ENCODE results near the gene TIA1. TPM values are rescaled to one million over a fixed set of nuclear protein-coding genes. Genes with fewer than 3 reads are reported as not detected.

Gene TIA1
- total RNA-seq, 1 experiment from 2014 or later = 150 TPM

DNA sequence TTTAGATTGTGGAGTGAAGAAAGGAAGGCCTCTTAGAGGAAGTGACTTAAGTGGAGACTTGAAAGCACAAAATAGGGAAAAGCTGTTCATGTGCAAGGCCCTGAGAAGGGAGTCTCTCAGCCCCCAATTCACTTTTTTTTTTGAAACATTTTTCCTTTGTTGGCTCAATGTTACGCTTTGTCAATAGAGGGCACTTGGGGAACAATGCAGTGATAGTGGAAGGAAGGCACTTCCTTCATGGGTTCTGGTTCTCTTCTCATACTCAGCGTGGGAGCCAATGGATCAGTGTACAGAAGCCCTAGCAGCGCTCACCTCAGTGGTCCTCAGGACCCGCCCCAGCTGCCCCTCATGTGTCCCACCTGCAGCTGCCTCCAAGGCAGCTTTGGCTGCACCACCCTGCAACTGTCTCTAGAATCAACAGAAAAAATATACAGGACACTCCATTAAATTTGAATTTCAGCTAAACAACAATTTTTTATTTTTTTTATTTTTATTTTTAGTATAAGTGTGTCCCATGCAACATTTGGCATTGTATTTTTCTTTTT is 49.0 kb downstream of the TIA1 start:
- Mint-ChIP-seq H3K27ac (no peak overlapping the region), H3K4me3 (no peak overlapping the region), H3K36me3 (no peaks in the 10 kb centered on the region), H3K9me3 (peaks cover 4% of the 10 kb centered on the region), H3K27me3 (ENCODE audit: low read depth) (no peaks in the 10 kb centered on the region), H3K4me1 (no peaks in the 10 kb centered on the region)
- CTCF ChIA-PET = no interaction called here
- ATAC-seq (0 out of 2 replicates have a peak, but pooled peaks have one; percentile 28), DNase-seq (ENCODE audit: low spot score) (no peak)
- no peak for TF ChIP-seq OVOL2 (CRISPR knock-in tag; IDR thresholded peaks at IDR 0.05; ENCODE audit: borderline replicate concordance)
- TF ChIP-seq NR3C1 (CRISPR knock-in tag; conservative IDR thresholded peaks at IDR 0.05; ENCODE audit: low read depth) = no peak
- TF ChIP-seq ESRRA (CRISPR knock-in tag; IDR thresholded peaks at IDR 0.05; ENCODE audit: borderline replicate concordance) = no peak
- TF ChIP-seq, protein P1, sequence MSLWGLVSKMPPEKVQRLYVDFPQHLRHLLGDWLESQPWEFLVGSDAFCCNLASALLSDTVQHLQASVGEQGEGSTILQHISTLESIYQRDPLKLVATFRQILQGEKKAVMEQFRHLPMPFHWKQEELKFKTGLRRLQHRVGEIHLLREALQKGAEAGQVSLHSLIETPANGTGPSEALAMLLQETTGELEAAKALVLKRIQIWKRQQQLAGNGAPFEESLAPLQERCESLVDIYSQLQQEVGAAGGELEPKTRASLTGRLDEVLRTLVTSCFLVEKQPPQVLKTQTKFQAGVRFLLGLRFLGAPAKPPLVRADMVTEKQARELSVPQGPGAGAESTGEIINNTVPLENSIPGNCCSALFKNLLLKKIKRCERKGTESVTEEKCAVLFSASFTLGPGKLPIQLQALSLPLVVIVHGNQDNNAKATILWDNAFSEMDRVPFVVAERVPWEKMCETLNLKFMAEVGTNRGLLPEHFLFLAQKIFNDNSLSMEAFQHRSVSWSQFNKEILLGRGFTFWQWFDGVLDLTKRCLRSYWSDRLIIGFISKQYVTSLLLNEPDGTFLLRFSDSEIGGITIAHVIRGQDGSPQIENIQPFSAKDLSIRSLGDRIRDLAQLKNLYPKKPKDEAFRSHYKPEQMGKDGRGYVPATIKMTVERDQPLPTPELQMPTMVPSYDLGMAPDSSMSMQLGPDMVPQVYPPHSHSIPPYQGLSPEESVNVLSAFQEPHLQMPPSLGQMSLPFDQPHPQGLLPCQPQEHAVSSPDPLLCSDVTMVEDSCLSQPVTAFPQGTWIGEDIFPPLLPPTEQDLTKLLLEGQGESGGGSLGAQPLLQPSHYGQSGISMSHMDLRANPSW (CRISPR knock-in tag; conservative IDR thresholded peaks at IDR 0.05; ENCODE audit: low read depth) = no peak
- TF ChIP-seq ZNF317 (CRISPR knock-in tag; IDR thresholded peaks at IDR 0.05; ENCODE audit: borderline replicate concordance, low read depth) = no peak
- TF ChIP-seq, protein P2, sequence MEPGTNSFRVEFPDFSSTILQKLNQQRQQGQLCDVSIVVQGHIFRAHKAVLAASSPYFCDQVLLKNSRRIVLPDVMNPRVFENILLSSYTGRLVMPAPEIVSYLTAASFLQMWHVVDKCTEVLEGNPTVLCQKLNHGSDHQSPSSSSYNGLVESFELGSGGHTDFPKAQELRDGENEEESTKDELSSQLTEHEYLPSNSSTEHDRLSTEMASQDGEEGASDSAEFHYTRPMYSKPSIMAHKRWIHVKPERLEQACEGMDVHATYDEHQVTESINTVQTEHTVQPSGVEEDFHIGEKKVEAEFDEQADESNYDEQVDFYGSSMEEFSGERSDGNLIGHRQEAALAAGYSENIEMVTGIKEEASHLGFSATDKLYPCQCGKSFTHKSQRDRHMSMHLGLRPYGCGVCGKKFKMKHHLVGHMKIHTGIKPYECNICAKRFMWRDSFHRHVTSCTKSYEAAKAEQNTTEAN (CRISPR knock-in tag; IDR thresholded peaks at IDR 0.05) = no peak
- no peak for TF ChIP-seq NFATC4 (CRISPR knock-in tag; IDR thresholded peaks at IDR 0.05)
- no peak for TF ChIP-seq GTF2I (CRISPR knock-in tag; conservative IDR thresholded peaks at IDR 0.05)
- no peak for TF ChIP-seq PRRX2 (CRISPR knock-in tag; IDR thresholded peaks at IDR 0.05)
- no peak for TF ChIP-seq HMGA2 (CRISPR knock-in tag; IDR thresholded peaks at IDR 0.05)
- TF ChIP-seq NFYB (CRISPR knock-in tag; conservative IDR thresholded peaks at IDR 0.05; ENCODE audit: low read depth) = no peak
- no peak for TF ChIP-seq MYBL2 (CRISPR knock-in tag; IDR thresholded peaks at IDR 0.05)
- TF ChIP-seq EMX1 (CRISPR knock-in tag; IDR thresholded peaks at IDR 0.05) = no peak
- no peak for TF ChIP-seq TCF7 (CRISPR knock-in tag; IDR thresholded peaks at IDR 0.05; ENCODE audit: low read depth)
- no peak for TF ChIP-seq ZNF138 (CRISPR knock-in tag; conservative IDR thresholded peaks at IDR 0.05)
- POLR2A ChIA-PET = no interaction called here

DNA sequence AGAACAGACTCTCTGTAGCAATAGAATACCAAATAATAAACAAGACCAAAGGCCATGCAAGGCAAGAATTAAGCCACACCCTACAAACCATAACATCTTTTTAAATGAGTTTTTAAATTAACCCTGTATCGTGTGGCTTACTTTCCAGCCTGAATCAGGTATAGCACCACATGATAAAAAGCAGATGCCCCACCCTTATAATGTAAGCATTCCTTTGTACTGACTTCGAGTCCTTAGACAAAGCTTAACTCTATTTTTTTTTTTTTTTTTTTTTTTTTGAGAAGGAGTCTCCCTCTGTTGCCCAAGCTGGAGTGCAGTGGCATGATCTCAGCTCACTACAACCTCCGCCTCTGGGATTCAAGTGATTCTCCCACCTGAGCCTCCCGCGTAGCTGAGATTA is 55.9 kb downstream of the TIA1 start:
- ChIA-PET CTCF (no interaction called here), POLR2A (interaction anchor here (0.6 kb wide), 1 partner anchor 45 kb away, joined by 3 read pairs; no protein-coding TSS in a partner anchor)
- TF ChIP-seq, protein P3, sequence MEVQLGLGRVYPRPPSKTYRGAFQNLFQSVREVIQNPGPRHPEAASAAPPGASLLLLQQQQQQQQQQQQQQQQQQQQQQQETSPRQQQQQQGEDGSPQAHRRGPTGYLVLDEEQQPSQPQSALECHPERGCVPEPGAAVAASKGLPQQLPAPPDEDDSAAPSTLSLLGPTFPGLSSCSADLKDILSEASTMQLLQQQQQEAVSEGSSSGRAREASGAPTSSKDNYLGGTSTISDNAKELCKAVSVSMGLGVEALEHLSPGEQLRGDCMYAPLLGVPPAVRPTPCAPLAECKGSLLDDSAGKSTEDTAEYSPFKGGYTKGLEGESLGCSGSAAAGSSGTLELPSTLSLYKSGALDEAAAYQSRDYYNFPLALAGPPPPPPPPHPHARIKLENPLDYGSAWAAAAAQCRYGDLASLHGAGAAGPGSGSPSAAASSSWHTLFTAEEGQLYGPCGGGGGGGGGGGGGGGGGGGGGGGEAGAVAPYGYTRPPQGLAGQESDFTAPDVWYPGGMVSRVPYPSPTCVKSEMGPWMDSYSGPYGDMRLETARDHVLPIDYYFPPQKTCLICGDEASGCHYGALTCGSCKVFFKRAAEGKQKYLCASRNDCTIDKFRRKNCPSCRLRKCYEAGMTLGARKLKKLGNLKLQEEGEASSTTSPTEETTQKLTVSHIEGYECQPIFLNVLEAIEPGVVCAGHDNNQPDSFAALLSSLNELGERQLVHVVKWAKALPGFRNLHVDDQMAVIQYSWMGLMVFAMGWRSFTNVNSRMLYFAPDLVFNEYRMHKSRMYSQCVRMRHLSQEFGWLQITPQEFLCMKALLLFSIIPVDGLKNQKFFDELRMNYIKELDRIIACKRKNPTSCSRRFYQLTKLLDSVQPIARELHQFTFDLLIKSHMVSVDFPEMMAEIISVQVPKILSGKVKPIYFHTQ (CRISPR knock-in tag; IDR thresholded peaks at IDR 0.05) = no peak
- TF ChIP-seq, protein P4, sequence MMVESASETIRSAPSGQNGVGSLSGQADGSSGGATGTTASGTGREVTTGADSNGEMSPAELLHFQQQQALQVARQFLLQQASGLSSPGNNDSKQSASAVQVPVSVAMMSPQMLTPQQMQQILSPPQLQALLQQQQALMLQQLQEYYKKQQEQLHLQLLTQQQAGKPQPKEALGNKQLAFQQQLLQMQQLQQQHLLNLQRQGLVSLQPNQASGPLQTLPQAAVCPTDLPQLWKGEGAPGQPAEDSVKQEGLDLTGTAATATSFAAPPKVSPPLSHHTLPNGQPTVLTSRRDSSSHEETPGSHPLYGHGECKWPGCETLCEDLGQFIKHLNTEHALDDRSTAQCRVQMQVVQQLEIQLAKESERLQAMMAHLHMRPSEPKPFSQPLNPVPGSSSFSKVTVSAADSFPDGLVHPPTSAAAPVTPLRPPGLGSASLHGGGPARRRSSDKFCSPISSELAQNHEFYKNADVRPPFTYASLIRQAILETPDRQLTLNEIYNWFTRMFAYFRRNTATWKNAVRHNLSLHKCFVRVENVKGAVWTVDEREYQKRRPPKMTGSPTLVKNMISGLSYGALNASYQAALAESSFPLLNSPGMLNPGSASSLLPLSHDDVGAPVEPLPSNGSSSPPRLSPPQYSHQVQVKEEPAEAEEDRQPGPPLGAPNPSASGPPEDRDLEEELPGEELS (CRISPR knock-in tag; IDR thresholded peaks at IDR 0.05) = no peak
- TF ChIP-seq CREM (CRISPR knock-in tag; IDR thresholded peaks at IDR 0.05) (no peak), ZNF232 (CRISPR knock-in tag; IDR thresholded peaks at IDR 0.05) (no peak)
- DNase-seq (ENCODE audit: low spot score) (no peak), ATAC-seq (no peak)
- Mint-ChIP-seq H3K4me1 (peaks cover 14% of the 10 kb centered on the region), H3K27ac (no peak overlapping the region), H3K4me3 (no peak overlapping the region), H3K36me3 (no peaks in the 10 kb centered on the region), H3K27me3 (ENCODE audit: low read depth) (no peaks in the 10 kb centered on the region; the same call in 1 of the 2 replicates), H3K9me3 (no peaks in the 10 kb centered on the region)

Data from WTC11 (cell line).